Measurements from ENCODE around the gene TGFB1. TPM values are rescaled to one million over a fixed set of nuclear protein-coding genes. Genes with fewer than 3 reads are reported as not detected.
A peak's percentile ranks its signal among the peaks of the same experiment; 100 is the strongest.

TGFB1 gene
- total and polyA plus RNA-seq, 2 of the 13 experiments (the other 11 are each of a cell fraction or from before 2014, with no cell fraction given), result 4.1 to 5.4 TPM

DNA sequence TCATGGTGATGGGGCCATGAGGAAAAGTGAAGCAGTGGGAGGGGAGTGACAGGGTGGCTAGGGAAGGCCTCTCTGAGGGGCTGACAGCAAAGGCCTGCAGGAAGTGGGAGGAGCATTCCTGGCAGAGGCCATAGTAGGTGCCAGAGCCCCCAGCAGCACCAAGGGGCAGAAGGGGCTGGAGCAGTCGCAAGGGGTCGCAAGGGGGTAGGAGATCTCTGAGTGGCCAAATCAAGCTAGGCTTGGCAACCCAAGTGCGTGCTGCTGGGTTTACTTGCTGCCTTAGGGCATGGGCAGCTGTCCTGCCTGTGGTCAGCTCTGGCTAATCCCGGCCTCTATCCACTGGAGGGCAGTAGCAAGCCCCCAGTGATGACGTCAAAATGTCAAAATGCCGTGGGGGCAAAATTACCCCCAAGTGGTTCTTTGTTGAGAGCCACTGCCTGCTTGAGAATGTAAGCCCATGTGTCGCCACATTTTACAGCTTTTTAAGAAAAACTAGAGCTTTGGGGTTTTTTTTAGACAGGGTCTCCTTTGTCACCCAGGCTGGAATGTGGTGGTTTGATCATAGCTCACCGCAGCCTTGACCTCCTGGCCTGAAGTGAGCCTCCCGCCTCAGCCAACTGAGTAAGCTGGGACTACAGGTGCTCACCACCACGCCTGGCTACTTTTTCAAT, 32.0 kb downstream of the TGFB1 start (continued):
- TF ChIP-seq SRSF9 (IDR thresholded peaks at IDR 0.05; ENCODE audit: borderline replicate concordance, insufficient read depth, low read depth, low read length, poor library complexity, severe bottlenecking) (no peak), NR2F6 (IDR thresholded peaks at IDR 0.05) (peak; percentile 96), NR2F6 (CRISPR knock-in tag; IDR thresholded peaks at IDR 0.05) (peak; percentile 95), RFXANK (CRISPR knock-in tag; IDR thresholded peaks at IDR 0.05) (no peak), GZF1 (CRISPR knock-in tag; IDR thresholded peaks at IDR 0.05) (no peak), DNMT1 (CRISPR knock-in tag; IDR thresholded peaks at IDR 0.05) (no peak)
- TF ChIP-seq, protein P1, sequence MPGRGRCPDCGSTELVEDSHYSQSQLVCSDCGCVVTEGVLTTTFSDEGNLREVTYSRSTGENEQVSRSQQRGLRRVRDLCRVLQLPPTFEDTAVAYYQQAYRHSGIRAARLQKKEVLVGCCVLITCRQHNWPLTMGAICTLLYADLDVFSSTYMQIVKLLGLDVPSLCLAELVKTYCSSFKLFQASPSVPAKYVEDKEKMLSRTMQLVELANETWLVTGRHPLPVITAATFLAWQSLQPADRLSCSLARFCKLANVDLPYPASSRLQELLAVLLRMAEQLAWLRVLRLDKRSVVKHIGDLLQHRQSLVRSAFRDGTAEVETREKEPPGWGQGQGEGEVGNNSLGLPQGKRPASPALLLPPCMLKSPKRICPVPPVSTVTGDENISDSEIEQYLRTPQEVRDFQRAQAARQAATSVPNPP (CRISPR knock-in tag; IDR thresholded peaks at IDR 0.05), result no peak
- TF ChIP-seq, protein P2, sequence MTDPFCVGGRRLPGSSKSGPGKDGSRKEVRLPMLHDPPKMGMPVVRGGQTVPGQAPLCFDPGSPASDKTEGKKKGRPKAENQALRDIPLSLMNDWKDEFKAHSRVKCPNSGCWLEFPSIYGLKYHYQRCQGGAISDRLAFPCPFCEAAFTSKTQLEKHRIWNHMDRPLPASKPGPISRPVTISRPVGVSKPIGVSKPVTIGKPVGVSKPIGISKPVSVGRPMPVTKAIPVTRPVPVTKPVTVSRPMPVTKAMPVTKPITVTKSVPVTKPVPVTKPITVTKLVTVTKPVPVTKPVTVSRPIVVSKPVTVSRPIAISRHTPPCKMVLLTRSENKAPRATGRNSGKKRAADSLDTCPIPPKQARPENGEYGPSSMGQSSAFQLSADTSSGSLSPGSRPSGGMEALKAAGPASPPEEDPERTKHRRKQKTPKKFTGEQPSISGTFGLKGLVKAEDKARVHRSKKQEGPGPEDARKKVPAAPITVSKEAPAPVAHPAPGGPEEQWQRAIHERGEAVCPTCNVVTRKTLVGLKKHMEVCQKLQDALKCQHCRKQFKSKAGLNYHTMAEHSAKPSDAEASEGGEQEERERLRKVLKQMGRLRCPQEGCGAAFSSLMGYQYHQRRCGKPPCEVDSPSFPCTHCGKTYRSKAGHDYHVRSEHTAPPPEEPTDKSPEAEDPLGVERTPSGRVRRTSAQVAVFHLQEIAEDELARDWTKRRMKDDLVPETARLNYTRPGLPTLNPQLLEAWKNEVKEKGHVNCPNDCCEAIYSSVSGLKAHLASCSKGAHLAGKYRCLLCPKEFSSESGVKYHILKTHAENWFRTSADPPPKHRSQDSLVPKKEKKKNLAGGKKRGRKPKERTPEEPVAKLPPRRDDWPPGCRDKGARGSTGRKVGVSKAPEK (CRISPR knock-in tag; IDR thresholded peaks at IDR 0.05; ENCODE audit: borderline replicate concordance), result no peak
- TF ChIP-seq, protein P3, sequence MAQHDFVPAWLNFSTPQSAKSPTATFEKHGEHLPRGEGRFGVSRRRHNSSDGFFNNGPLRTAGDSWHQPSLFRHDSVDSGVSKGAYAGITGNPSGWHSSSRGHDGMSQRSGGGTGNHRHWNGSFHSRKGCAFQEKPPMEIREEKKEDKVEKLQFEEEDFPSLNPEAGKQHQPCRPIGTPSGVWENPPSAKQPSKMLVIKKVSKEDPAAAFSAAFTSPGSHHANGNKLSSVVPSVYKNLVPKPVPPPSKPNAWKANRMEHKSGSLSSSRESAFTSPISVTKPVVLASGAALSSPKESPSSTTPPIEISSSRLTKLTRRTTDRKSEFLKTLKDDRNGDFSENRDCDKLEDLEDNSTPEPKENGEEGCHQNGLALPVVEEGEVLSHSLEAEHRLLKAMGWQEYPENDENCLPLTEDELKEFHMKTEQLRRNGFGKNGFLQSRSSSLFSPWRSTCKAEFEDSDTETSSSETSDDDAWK (CRISPR knock-in tag; IDR thresholded peaks at IDR 0.05), result no peak
- TF ChIP-seq, protein P4, sequence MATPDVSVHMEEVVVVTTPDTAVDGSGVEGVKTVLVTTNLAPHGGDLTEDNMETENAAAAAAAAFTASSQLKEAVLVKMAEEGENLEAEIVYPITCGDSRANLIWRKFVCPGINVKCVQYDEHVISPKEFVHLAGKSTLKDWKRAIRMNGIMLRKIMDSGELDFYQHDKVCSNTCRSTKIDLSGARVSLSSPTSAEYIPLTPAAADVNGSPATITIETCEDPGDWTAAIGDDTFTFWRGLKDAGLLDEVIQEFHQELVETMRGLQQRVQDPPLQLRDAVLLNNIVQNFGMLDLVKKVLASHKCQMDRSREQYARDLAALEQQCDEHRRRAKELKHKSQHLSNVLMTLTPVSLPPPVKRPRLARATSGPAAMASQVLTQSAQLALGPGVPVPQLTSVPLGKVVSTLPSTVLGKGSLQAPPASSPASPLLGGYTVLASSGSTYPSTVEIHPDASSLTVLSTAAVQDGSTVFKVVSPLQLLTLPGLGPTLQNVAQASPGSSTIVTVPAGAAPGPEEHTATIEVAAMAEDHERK (CRISPR knock-in tag; IDR thresholded peaks at IDR 0.05; ENCODE audit: low read depth), result no peak
- TF ChIP-seq, protein P5, sequence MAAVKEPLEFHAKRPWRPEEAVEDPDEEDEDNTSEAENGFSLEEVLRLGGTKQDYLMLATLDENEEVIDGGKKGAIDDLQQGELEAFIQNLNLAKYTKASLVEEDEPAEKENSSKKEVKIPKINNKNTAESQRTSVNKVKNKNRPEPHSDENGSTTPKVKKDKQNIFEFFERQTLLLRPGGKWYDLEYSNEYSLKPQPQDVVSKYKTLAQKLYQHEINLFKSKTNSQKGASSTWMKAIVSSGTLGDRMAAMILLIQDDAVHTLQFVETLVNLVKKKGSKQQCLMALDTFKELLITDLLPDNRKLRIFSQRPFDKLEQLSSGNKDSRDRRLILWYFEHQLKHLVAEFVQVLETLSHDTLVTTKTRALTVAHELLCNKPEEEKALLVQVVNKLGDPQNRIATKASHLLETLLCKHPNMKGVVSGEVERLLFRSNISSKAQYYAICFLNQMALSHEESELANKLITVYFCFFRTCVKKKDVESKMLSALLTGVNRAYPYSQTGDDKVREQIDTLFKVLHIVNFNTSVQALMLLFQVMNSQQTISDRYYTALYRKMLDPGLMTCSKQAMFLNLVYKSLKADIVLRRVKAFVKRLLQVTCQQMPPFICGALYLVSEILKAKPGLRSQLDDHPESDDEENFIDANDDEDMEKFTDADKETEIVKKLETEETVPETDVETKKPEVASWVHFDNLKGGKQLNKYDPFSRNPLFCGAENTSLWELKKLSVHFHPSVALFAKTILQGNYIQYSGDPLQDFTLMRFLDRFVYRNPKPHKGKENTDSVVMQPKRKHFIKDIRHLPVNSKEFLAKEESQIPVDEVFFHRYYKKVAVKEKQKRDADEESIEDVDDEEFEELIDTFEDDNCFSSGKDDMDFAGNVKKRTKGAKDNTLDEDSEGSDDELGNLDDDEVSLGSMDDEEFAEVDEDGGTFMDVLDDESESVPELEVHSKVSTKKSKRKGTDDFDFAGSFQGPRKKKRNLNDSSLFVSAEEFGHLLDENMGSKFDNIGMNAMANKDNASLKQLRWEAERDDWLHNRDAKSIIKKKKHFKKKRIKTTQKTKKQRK (IDR thresholded peaks at IDR 0.05; ENCODE audit: low read length), result no peak
- TF ChIP-seq, protein P6, sequence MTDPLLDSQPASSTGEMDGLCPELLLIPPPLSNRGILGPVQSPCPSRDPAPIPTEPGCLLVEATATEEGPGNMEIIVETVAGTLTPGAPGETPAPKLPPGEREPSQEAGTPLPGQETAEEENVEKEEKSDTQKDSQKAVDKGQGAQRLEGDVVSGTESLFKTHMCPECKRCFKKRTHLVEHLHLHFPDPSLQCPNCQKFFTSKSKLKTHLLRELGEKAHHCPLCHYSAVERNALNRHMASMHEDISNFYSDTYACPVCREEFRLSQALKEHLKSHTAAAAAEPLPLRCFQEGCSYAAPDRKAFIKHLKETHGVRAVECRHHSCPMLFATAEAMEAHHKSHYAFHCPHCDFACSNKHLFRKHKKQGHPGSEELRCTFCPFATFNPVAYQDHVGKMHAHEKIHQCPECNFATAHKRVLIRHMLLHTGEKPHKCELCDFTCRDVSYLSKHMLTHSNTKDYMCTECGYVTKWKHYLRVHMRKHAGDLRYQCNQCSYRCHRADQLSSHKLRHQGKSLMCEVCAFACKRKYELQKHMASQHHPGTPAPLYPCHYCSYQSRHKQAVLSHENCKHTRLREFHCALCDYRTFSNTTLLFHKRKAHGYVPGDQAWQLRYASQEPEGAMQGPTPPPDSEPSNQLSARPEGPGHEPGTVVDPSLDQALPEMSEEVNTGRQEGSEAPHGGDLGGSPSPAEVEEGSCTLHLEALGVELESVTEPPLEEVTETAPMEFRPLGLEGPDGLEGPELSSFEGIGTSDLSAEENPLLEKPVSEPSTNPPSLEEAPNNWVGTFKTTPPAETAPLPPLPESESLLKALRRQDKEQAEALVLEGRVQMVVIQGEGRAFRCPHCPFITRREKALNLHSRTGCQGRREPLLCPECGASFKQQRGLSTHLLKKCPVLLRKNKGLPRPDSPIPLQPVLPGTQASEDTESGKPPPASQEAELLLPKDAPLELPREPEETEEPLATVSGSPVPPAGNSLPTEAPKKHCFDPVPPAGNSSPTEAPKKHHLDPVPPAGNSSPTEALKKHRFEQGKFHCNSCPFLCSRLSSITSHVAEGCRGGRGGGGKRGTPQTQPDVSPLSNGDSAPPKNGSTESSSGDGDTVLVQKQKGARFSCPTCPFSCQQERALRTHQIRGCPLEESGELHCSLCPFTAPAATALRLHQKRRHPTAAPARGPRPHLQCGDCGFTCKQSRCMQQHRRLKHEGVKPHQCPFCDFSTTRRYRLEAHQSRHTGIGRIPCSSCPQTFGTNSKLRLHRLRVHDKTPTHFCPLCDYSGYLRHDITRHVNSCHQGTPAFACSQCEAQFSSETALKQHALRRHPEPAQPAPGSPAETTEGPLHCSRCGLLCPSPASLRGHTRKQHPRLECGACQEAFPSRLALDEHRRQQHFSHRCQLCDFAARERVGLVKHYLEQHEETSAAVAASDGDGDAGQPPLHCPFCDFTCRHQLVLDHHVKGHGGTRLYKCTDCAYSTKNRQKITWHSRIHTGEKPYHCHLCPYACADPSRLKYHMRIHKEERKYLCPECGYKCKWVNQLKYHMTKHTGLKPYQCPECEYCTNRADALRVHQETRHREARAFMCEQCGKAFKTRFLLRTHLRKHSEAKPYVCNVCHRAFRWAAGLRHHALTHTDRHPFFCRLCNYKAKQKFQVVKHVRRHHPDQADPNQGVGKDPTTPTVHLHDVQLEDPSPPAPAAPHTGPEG (CRISPR knock-in tag; IDR thresholded peaks at IDR 0.05), result no peak

All from HepG2 (cell line).